ENCODE measurements around the gene HNF1A. TPM values are rescaled to one million over a fixed set of nuclear protein-coding genes. Genes with fewer than 3 reads are reported as not detected.

Gene HNF1A
- total and polyA plus RNA-seq, 2 donors (not counting 3 experiments of a cell fraction or from before 2014, with no cell fraction given), result not detected

- no peak overlapping the region for H3K27ac ChIP-seq (ENCODE audit: insufficient read depth, low read depth, low read length)
- H3K4me3 ChIP-seq (replicated peaks in 1 of 3; ENCODE audit: insufficient read depth in 1 of 3, low read depth in 1 of 3, low read length in 3 of 3), result no peak overlapping the region
- intact Hi-C loops (cut with micrococcal nuclease), result no loop called here
- H3K4me2 ChIP-seq (ENCODE audit: insufficient read depth, low read length), result no peak overlapping the region
- POLR2A ChIA-PET, result no interaction called here
- H2AFZ ChIP-seq (ENCODE audit: low read depth, low read length), result no peak overlapping the region
- H3K4me1 ChIP-seq (ENCODE audit: control insufficient read depth, extremely low read depth, insufficient read depth, low read length), result no peaks in the 10 kb centered on the region
- no TSS peak for BruUV-seq (replicated peaks)
- dilution Hi-C loops (cut with MboI; ENCODE audit: extremely low pct_ligation_motif_present, low sequenced_read_pairs), result no loop called here
- FAIRE-seq (no peak), DNase-seq (ENCODE audit: low read depth, low spot score) (no peak)
- no peaks in the 10 kb centered on the region for H4K20me1 ChIP-seq (replicated peaks; ENCODE audit: control insufficient read depth, extremely low read depth, insufficient read depth, low read length)
- CTCF ChIA-PET, result no interaction called here
- no peaks in the 10 kb centered on the region for H3K79me2 ChIP-seq (ENCODE audit: control insufficient read depth, insufficient read depth, low read length)
- no peaks in the 10 kb centered on the region for H3K9me1 ChIP-seq (replicated peaks; ENCODE audit: control insufficient read depth, extremely low read depth, insufficient read depth, low read length)
- H3K9ac ChIP-seq (replicated peaks; ENCODE audit: extremely low read depth, insufficient read depth, low read length), result no peak overlapping the region
- H3K27me3 ChIP-seq (ENCODE audit: control insufficient read depth in 2 of 2, insufficient read depth in 2 of 2, low read length in 2 of 2), result peaks cover 3 to 10% of the 10 kb centered on the region in 2 experiments
- H3K36me3 ChIP-seq (ENCODE audit: control insufficient read depth in 2 of 2, extremely low read depth in 1 of 2, insufficient read depth in 2 of 2, low read length in 2 of 2), result no peaks in the 10 kb centered on the region
- TF ChIP-seq MYC (IDR thresholded peaks at IDR 0.05; ENCODE audit: low read depth, low read length) (no peak), GATA2 (IDR thresholded peaks at IDR 0.05; ENCODE audit: insufficient read depth, insufficient read length, low read depth, low read length) (no peak), EZH2 (IDR thresholded peaks at IDR 0.05; ENCODE audit: borderline replicate concordance, low read depth, low read length, severe bottlenecking) (no peak), POLR2A (IDR thresholded peaks at IDR 0.05; ENCODE audit: low read depth, low read length) (no peak), MAX (IDR thresholded peaks at IDR 0.05; ENCODE audit: insufficient read depth, insufficient read length) (no peak), POLR2AphosphoS5 (IDR thresholded peaks at IDR 0.05; ENCODE audit: insufficient read depth, low read depth, low read length) (no peak), JUN (IDR thresholded peaks at IDR 0.05; ENCODE audit: borderline replicate concordance, insufficient read depth, insufficient read length, low read depth) (no peak)
- TF ChIP-seq, protein P1, sequence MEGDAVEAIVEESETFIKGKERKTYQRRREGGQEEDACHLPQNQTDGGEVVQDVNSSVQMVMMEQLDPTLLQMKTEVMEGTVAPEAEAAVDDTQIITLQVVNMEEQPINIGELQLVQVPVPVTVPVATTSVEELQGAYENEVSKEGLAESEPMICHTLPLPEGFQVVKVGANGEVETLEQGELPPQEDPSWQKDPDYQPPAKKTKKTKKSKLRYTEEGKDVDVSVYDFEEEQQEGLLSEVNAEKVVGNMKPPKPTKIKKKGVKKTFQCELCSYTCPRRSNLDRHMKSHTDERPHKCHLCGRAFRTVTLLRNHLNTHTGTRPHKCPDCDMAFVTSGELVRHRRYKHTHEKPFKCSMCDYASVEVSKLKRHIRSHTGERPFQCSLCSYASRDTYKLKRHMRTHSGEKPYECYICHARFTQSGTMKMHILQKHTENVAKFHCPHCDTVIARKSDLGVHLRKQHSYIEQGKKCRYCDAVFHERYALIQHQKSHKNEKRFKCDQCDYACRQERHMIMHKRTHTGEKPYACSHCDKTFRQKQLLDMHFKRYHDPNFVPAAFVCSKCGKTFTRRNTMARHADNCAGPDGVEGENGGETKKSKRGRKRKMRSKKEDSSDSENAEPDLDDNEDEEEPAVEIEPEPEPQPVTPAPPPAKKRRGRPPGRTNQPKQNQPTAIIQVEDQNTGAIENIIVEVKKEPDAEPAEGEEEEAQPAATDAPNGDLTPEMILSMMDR (IDR thresholded peaks at IDR 0.05; ENCODE audit: extremely low read depth in 1 of 2, insufficient read depth in 1 of 2, low read depth in 1 of 2, low read length in 2 of 2), result no peak
- H3K9me3 ChIP-seq (replicated peaks; ENCODE audit: control insufficient read depth, insufficient read depth, low read length), result no peaks in the 10 kb centered on the region
Observed at GRCh38 chr12:121022713-121023112, 44.4 kb downstream of the HNF1A start.

Data from endothelial cell of umbilical vein (primary cell).